ENCODE results near the gene CDH13.

Gene CDH13

DNA sequence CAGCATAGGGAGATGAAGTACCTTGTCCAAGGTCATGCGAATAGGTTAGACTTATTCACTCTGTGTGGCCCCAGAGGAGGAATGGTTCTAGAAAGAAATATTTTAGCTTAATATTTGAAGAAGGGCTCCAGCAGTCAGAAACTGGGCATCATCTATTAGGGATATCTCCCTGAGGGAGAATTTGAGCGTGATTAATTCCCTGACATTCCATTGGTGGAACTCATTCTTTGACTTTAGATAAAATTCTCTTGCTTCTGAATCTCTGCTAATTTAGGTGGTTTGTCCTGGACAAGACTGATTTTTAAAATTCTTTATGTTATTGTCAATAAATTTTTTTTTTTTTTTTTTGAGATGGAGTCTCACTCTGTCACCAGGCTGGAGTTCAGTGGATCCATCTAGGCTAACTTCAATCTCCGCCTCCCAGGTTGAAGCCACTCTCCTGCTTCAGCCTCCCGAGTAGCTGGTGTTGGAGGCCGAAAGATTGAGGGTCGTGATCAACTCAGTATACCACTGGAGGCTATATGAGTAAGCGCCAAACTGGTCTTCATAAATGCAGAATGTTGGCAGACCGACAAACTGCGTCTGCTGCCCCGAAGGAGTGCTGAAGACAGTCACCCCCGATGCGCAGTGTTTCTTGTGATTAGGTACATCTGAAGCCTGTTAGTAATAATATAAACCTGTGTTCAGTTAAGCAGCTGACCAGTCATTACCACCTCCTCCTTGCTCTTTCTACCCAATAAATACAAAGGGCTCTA is 913.1 kb downstream of the CDH13 start:
- no peaks in the 10 kb centered on the region for H3K4me1 ChIP-seq (ENCODE audit: low read length)

DNA sequence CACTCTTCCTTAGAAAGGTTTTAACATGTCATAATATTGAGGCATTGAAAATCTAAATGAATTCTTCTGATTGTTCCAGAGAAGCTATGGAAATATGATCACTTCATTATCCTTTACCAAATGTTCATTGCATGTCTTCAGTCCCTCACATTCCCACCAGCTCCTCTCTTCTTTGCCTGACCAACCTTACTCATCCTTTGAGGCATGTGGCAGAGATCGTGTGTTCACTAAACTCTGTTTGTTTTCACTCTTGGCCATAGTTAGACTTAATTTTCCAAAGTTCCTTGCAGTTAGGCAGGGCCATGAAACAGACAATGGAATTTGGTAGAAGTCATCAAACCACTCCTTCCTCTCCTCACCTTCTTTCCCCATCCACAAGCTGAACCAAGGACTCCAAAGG is 914.5 kb downstream of the CDH13 start:
- Histone ChIP-seq H3K27me3 (ENCODE audit: low read depth, low read length) (0 out of 2 replicates have a peak, but pooled peaks cover 3% of the 10 kb centered on the region), H2AFZ (ENCODE audit: low read depth, low read length) (no peak overlapping the region), H3K27ac (ENCODE audit: low read length) (no peak overlapping the region), H3K9ac (ENCODE audit: low read length) (no peak overlapping the region), H4K20me1 (ENCODE audit: insufficient read depth, low read length) (no peaks in the 10 kb centered on the region), H3K9me3 (ENCODE audit: insufficient read depth, low read length) (no peaks in the 10 kb centered on the region), H3K4me1 (ENCODE audit: low read length) (no peaks in the 10 kb centered on the region), H3K79me2 (ENCODE audit: low read length) (no peaks in the 10 kb centered on the region), H3K4me3 (ENCODE audit: low read length) (no peak overlapping the region), H3K4me2 (ENCODE audit: low read length) (no peak overlapping the region), H3K36me3 (replicated peaks; ENCODE audit: low read depth, low read length) (no peaks in the 10 kb centered on the region)
- TF ChIP-seq, protein P1, sequence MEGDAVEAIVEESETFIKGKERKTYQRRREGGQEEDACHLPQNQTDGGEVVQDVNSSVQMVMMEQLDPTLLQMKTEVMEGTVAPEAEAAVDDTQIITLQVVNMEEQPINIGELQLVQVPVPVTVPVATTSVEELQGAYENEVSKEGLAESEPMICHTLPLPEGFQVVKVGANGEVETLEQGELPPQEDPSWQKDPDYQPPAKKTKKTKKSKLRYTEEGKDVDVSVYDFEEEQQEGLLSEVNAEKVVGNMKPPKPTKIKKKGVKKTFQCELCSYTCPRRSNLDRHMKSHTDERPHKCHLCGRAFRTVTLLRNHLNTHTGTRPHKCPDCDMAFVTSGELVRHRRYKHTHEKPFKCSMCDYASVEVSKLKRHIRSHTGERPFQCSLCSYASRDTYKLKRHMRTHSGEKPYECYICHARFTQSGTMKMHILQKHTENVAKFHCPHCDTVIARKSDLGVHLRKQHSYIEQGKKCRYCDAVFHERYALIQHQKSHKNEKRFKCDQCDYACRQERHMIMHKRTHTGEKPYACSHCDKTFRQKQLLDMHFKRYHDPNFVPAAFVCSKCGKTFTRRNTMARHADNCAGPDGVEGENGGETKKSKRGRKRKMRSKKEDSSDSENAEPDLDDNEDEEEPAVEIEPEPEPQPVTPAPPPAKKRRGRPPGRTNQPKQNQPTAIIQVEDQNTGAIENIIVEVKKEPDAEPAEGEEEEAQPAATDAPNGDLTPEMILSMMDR (IDR thresholded peaks at IDR 0.05; ENCODE audit: low read depth, low read length), result no peak
- TF ChIP-seq EZH2phosphoT487 (IDR thresholded peaks at IDR 0.05; ENCODE audit: low read depth), result no peak

More for the DNA sequence above, 913.1 kb downstream of the CDH13 start:
- Histone ChIP-seq H3K27ac (ENCODE audit: low read length) (no peak overlapping the region), H2AFZ (ENCODE audit: low read depth, low read length) (no peak overlapping the region), H3K9ac (ENCODE audit: low read length) (no peak overlapping the region), H3K27me3 (ENCODE audit: low read depth, low read length) (0 out of 2 replicates have a peak, but pooled peaks cover 3% of the 10 kb centered on the region), H3K9me3 (ENCODE audit: insufficient read depth, low read length) (no peaks in the 10 kb centered on the region), H3K4me2 (ENCODE audit: low read length) (no peak overlapping the region), H3K4me3 (ENCODE audit: low read length) (no peak overlapping the region), H3K36me3 (replicated peaks; ENCODE audit: low read depth, low read length) (no peaks in the 10 kb centered on the region), H3K79me2 (ENCODE audit: low read length) (no peaks in the 10 kb centered on the region), H4K20me1 (ENCODE audit: insufficient read depth, low read length) (no peaks in the 10 kb centered on the region)
- no peak for TF ChIP-seq EZH2phosphoT487 (IDR thresholded peaks at IDR 0.05; ENCODE audit: low read depth)
- TF ChIP-seq, protein P1 (IDR thresholded peaks at IDR 0.05; ENCODE audit: low read depth, low read length), result no peak

DNA sequence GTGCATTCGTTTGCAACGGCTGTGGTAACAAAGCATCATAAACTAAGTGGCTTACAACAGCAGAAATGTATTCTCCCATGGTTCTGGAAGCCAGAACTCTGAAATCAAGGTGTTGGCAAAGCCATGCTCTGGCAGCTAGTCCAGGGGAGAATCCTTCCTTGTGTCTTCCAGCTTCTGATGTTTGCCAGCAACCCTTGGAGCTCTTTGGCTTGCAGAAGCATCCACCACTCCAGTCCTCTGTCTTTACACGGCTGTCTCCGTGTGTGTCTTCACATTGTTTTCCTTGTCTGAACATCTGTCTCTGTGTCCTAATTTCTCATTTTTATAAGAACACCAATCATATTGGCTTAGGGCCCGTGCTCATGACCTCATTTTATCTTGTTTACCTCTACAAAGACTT is 915.7 kb downstream of the CDH13 start:
- Histone ChIP-seq H3K4me2 (ENCODE audit: low read length) (no peak overlapping the region), H3K9ac (ENCODE audit: low read length) (no peak overlapping the region), H3K9me3 (ENCODE audit: insufficient read depth, low read length) (no peaks in the 10 kb centered on the region), H3K27ac (ENCODE audit: low read length) (no peak overlapping the region), H3K79me2 (ENCODE audit: low read length) (no peaks in the 10 kb centered on the region), H3K36me3 (replicated peaks; ENCODE audit: low read depth, low read length) (no peaks in the 10 kb centered on the region), H3K4me3 (ENCODE audit: low read length) (no peak overlapping the region), H2AFZ (ENCODE audit: low read depth, low read length) (no peak overlapping the region), H3K4me1 (ENCODE audit: low read length) (no peaks in the 10 kb centered on the region), H3K27me3 (ENCODE audit: low read depth, low read length) (0 out of 2 replicates have a peak, but pooled peaks cover 3% of the 10 kb centered on the region), H4K20me1 (ENCODE audit: insufficient read depth, low read length) (no peaks in the 10 kb centered on the region)
- no peak for TF ChIP-seq EZH2phosphoT487 (IDR thresholded peaks at IDR 0.05; ENCODE audit: low read depth)
- TF ChIP-seq, protein P1 (IDR thresholded peaks at IDR 0.05; ENCODE audit: low read depth, low read length), result no peak

DNA sequence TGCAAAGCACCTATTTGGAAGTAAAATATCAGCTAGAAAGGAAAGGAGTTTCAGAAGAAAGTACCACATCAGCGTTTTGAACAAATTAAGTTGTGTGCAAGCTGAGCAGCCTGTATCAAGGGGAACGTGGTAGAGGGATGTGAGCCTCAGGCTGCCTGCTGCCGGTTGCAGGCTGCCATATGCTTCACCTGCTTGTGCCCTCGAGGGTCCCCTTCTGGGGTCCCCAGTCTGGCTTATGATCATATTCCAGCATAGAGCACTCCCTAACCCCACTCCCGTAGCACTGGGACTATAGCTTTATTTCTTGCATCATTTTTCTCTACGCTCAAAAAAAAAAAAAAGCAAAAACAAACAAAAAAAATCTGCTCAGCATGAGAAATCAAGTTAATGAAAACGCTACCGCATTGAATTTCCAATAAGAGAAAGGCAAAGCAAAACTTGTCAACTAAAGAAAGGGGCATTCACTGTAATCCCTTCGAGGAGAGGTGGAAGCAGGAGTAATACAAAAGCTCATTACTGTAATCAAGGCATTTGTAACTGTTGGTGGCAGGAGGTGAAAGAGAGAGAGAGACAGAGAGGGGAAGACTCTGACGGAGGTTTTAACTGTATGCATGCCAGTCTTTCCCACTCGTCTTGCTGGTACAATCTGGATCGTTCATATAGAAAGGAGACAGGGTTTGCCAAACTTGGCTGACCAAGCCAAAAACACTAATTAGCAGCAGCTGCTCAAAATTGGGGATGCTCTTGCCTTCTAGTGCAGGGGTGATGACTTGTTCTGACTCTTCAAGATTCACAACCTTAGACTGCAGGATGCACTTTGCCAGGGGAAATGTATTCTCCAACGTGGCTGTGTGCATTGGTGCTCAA is 922.8 kb downstream of the CDH13 start:
- Histone ChIP-seq H3K4me1 (ENCODE audit: low read length) (no peaks in the 10 kb centered on the region), H3K9me3 (ENCODE audit: insufficient read depth, low read length) (no peaks in the 10 kb centered on the region), H3K4me2 (ENCODE audit: low read length) (no peak overlapping the region), H3K27ac (ENCODE audit: low read length) (no peak overlapping the region), H3K36me3 (replicated peaks; ENCODE audit: low read depth, low read length) (no peaks in the 10 kb centered on the region), H4K20me1 (ENCODE audit: insufficient read depth, low read length) (no peaks in the 10 kb centered on the region), H3K4me3 (ENCODE audit: low read length) (no peak overlapping the region), H2AFZ (ENCODE audit: low read depth, low read length) (no peak overlapping the region), H3K79me2 (ENCODE audit: low read length) (no peaks in the 10 kb centered on the region), H3K9ac (ENCODE audit: low read length) (no peak overlapping the region), H3K27me3 (ENCODE audit: low read depth, low read length) (no peaks in the 10 kb centered on the region)
- TF ChIP-seq, protein P1 (IDR thresholded peaks at IDR 0.05; ENCODE audit: low read depth, low read length), result no peak
- TF ChIP-seq EZH2phosphoT487 (IDR thresholded peaks at IDR 0.05; ENCODE audit: low read depth), result no peak

Data from OCI-LY3 (cell line).